GM21737 (cell line): ENCODE data around the gene CARD18.
"Not testable (repeated sequence)": the region's sequence is repeated elsewhere in the genome, so short reads cannot be mapped to it uniquely, and the experiment has no call there.

ENCODE experiments used
- ATAC-seq: cut with Tn5 transposase; IDR thresholded peaks from one replicate; pipeline ENCODE4 v1.9.1; 2021; ENCODE audit warnings: mild to moderate bottlenecking, moderate library complexity; ENCODE audit not compliant: unreplicated experiment

Gene CARD18

DNA sequence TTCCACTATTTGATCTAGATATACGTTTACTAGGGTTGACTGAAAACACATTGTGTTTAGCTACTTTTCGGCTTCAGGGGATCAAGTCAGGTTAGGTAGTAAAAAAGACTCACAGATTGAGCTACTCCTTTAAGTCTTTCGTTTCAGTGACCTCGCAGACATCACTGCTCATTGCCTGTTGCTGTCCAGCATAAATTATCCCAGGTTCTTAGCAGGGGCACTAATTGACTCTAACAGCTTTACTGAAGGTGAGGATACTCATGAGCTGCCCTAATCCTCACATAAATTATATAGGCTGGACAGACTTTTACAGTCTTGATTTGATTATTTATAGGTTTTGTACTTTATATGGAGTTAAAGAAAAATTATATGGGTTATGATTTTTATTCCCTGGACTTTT is 3.7 kb downstream of the CARD18 start:
- no peak for ATAC-seq

DNA sequence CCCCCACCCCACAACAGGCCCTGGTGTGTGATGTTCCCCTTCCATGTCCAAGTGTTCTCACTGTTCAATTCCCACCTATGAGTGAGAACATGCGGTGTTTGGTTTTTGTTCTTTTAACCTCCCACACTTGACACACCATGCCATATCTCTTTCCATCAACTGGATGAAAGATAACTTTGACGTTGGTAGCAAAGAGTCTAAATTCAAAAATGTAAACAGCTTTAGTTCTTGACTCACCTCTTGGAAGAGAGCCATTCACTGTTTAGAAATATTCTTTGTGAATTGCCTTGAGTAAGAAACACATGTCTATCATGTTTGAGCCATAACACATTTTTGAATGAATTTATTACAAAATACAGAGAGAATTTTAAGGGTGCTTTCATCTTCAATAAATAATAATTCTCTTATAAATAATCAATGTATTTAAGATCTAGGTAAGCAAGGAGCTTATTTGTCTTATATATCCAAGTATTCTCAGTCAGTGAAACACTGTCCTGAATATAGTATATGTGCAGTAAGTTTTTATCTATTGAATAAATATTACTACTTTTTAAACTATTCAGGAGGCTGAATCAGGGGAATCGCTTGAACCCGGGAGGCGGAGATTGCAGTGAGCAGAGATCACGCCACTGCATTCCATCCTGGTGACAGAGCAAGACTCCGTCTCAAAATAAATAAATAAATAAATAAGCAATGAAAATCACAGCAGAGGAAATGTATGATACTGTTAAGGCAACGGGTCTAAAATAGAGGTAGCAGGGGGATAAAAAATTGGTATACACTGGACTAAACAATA is 6.7 kb downstream of the CARD18 start:
- no peak for ATAC-seq

DNA sequence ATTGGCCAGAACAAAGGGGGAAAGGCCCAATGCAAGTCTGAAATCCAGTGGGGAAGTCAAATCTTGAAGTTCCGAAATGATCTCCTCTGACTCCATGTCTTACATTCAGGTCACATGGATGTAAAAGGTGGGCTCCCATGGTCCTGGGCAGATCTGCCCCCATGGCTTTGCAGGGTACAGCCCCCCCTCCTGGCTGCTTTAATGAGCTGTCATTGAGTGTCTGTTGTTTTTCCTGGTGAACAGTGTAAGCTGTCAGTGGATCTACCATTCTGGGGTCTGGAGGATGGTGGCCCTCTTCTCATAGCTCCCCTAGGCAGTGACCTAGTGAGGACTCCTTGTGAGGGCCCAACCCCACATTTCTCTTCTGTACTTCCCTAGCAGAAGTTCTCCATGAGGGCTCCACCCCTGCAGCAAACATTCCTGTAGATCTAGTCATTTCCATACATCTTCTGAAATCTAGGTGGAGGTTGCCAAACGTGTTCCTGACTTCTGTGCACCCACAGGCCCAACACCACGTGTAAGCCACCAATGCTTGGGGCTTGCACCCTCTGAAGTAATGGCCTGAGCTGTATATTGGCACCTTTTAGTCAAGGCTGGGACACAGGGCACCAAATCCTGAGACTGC is 9.3 kb downstream of the CARD18 start:
- ATAC-seq, result no peak

DNA sequence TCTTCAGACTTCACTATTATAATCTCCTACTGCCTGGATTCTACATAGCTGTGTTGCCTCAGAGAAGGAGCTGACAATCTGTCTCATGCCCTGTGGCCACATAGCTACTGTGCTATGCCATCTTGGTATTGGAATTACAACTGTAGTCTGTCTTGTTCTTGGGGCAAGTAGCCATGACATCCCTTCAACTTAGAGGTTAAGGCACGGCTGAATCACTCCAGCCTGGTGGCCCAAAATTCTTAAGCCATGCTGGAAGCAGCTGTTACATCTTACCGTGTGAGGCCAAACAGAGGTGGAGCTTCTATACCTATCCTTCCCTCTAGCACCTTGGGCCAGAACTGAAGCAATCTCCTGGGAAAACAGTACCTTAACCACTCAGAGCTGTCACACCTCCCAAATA is 14.8 kb downstream of the CARD18 start:
- no peak for ATAC-seq

DNA sequence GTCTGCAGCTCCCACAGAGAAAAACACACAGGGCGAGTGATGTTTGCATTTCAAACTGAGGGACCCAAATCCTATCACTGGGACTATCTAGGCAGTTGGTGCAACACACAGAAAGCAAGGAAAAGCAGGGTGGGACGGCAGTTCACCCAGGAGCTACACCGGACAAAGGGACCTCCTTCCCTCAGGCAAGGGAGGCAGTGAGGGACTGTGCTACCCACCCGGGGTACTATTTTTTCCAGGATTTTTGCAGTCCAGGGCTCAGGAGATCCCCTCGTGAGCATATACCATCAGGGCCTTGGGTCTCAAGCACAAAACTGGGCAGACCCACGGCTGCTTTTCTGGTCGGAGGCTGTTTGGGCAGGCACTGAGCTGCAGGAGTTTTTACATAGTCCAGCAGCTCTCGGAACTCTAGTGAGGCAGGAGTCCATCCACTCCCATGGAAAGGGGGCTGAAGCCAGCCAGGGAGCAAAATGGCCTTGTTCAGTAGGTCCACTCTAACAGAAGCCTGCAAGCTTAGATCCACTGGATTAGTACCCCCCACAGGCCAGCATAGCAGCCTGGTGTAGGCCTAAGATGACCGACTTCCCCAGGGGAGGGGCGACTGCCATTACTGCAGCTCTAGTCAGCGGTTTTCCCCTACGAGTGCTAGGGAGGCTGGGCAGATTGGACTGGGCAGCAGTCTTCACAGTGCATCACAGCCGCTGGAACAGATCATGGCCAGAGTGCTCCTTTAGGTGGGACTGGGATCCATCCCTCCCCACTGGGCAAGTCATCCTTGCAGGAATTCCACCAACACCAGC is 28.2 kb downstream of the CARD18 start:
- ATAC-seq, result no peak

DNA sequence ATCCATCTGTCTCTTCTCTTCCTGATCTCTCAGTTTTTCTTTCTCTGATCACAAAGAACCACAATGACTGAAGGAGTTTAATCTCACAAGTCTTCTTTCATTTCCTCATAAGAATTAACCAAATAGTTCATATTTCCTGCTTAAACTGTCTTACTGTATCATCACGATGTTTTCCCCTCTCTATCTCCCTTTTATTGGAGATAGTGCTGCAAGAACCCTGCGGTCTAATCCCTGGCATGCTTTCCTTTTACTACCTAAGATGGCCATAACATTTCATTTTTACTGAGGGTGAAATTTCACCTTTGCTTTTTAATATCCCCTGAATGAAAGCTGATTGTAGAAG is 28.9 kb downstream of the CARD18 start:
- ATAC-seq, result no peak

DNA sequence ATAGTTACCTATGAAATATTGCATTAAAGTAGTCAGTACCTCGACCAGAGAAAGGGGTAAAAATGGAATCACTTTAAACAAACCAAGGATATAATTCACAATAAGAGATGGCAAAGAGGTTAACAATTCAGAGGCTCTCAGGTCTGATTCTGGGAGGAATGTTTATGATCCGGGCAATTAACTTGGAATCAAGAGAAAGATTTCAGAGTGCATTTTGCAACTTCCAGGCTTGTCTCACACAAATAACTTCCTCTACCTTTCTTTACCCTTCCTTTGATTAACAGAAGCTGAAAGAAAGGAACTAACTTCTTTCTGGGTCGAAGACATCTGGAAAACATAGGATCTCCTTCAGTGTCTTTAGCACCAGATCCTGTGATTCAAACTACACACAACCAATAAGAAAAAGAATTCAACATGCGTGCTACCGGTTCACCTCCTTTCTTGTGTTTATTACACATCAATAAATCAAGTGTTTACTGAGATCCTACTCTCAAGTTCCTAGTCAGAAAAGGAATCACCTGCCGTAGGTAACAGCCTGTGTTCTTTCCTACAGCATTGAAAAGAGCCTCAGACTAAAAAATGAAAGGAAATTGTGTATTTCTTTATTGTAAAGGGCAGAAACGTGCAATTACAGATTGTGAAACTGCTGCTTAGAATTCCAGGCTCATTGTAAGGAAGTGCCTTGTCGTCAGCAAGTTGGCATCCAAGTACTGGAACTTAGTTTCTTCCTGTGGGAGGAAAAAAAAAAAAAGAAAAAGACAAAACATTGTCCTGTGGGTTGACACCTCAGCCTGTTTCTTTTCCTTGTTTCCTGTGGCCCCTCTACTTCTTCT is 29.5 kb downstream of the CARD18 start:
- ATAC-seq, result no peak

DNA sequence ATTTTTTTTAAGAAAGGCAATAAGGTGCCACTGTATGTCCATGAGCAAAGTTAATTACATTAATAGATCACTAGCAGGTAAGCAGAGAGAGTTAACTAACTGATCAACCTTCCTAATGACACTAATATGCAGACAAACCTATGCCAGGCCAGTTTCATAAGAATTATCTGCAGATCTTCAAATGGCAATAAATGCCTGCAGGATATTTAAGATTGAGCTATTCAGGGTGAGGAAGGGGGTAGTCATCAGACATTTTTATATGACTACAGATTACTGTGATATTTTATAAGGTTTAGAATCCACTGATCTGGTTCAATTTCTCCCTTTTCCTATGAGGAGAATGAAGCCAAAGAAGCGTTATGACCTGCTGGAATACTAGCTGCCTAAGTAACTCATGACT is 30.2 kb downstream of the CARD18 start:
- ATAC-seq, result no peak

DNA sequence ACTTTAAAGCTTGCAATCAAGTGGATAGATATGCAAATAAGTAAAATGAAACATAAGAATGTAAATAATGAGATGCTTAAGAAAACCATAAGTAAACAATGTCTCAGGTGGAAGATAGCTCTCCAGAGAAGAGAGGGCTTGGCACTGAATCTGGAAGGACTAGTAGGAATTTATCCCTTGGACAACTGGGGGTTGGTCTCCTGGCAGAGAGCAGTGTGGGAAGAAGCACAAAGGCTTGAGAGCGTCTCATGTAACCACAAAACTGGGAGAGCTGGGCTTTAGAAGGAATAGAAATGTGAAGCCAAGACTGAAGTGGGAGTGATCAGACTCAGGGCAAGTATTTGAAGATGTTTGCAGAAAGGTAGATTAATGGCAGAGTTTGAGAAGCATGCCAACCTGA is 31.3 kb downstream of the CARD18 start:
- ATAC-seq, result no peak

DNA sequence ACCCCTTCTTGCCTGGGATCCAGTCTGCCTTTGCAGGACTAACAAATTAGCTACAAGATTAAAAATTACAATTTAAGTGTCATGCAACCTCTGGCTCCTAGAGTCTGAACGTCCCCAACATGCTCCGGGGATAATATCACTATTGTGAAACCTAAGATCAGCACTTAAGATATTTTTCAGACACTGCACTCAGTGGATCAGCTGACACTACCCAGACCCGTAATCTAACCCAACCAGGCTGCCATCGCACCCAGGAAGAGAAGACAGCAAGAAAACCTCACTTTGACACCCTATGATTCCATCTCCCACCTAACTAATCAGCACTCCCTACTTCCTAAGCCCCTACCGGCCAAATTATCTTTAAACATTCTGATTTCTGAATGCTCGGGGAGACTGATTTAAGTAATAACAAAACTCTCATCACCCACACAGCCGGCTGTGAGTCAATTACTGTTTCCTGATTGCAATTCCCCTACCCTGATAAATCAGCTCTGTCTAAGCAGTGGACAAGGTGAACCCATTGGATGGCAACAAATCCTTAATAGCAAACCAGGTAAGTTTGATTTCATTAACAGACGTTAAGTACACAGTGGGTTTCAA is 32.2 kb downstream of the CARD18 start:
- not testable (repeated sequence) for ATAC-seq

DNA sequence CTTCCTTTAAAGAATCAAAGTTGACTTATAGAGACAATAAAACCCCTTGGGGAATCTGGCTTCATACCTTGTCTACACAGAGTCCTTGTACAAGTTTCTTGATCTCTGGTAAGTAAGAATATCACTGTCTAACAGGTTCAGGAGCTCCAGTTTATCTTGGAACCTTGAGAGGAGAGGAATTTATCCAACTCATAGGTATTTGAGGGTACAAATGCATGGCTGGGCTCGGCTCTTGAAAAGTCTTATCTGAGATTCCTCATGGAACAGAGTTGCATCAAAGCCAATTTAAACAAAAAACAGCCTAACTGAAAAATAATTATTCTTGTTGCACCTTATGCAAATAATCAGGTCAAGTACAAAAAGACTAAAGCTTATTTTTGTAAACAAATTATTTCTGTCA is 33.4 kb downstream of the CARD18 start:
- ATAC-seq, result no peak

DNA sequence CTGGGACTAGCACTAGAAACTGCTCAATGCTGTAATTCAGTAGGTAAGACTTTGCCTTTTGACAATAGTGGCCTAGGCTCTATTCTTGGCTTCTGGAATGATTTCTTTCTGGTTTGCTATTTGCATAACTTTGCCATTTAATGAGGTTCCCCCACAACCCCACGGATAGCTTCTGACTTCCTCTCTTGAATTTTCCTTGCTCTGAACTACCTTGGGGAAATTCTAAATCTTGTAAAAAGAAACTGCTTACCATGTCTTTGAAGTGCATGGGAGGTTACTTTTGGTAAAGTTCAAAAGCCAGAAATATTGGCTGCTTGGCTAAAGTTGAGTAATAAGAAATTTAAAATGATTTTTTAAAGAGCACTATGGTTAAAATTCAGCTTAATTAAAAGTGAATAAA is 35.3 kb downstream of the CARD18 start:
- no peak for ATAC-seq

DNA sequence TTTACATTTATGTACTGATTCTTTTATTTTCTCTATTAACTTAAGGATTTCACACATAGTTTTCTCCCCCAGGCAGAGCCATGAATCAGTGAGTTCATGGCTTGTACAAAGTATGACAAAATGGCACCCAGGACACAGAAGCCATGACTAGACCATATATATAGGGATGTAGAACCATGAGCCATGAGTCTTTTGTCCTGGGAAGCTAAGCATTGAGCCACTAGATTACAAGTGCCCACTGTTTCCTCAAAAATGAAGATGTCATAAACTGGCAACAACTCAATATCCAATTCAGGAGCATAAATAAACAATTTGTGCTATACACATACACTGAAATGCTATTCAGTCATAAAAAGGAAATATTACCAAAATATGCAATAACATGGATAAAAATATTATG is 36.2 kb downstream of the CARD18 start:
- no peak for ATAC-seq

DNA sequence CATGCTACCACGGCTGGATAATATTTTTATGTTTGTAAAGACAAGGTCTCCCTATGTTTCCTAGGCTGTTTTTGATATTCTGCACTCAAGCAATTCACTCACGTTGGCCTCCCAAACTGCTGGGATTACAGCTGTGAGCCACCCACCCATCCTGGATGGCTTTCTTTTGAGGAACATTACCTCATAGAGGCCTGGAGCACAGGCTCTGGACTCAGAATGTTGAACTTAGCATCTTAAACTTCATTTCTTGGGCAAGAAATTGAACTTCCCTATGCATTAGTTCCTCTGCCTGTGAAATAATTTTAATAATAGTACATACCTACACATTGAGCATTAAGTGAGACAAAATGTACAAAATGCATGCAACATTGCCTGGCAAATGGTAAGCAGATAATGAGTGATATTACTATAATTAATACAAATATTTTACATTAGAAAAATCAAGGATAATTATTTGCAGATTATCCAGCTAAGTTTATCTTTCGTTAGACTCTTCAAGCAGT is 37.4 kb downstream of the CARD18 start:
- ATAC-seq, result not testable (repeated sequence)

DNA sequence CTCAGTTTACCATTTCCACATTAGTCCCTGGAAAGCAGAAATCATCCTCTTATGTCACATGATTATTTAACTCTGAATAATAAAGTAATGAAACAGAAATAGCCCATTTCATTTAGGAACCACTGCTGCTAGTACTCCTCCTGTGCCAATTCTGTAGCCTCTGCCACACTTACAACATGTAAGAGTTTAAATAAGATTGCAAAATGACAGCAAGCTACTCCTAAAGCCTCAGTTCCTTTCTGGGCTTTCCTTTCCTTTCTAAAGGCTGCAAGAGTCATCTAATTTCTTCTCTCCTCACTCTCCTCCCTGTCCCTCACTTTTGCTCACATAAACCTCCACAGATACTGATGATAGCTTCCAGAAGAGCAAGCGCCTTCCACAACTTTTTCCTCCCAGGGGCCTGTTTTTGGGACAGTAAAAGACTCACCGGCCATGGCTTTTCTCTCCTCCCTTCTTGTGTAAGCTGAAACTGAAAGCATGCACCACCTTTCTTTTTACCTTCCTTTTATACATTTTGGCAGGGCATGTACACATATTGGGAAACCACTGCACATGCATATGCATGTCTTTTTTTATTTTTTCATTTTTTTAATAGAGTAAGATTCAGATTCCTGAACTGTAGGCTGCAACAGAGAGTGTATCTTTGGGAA is 38.5 kb downstream of the CARD18 start:
- ATAC-seq, result no peak

DNA sequence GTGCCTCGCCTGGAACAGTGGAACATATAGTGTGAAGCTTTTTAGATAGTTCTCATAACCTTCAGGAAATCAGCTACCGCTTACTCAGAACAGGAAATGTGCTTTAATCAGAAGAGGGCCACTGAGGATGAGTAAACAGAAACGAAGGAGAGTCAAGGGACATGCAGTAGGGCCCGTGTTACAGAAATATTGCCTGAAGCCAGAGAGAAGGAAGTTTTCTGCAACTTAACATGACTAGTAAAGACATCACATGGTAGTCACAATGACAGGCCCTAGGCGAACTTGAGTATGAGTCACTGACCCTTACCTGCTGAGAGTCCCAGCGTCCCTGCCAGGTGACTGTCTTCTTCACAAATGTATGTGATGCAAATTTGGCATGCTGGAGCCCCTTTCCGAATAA is 39.4 kb downstream of the CARD18 start:
- ATAC-seq, result no peak

DNA sequence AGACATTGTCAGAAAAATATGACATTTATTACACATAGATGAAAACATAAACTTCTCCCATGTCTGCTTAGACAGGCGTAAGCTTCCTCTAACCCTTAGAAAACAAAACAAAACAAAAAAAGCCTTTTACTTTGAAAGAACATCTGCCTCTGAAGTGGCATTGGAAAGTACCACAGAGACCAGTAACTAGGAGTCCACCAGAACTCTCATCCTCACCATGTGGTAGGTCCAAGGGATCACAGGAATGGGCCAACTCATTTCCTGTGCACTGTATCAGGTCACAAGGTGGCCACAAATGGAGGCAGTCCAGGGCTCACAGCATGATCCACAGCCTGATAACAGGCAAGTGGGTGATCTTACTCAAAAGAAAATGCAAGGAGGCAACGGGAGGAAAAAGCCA is 40.0 kb downstream of the CARD18 start:
- ATAC-seq, result not testable (repeated sequence)

DNA sequence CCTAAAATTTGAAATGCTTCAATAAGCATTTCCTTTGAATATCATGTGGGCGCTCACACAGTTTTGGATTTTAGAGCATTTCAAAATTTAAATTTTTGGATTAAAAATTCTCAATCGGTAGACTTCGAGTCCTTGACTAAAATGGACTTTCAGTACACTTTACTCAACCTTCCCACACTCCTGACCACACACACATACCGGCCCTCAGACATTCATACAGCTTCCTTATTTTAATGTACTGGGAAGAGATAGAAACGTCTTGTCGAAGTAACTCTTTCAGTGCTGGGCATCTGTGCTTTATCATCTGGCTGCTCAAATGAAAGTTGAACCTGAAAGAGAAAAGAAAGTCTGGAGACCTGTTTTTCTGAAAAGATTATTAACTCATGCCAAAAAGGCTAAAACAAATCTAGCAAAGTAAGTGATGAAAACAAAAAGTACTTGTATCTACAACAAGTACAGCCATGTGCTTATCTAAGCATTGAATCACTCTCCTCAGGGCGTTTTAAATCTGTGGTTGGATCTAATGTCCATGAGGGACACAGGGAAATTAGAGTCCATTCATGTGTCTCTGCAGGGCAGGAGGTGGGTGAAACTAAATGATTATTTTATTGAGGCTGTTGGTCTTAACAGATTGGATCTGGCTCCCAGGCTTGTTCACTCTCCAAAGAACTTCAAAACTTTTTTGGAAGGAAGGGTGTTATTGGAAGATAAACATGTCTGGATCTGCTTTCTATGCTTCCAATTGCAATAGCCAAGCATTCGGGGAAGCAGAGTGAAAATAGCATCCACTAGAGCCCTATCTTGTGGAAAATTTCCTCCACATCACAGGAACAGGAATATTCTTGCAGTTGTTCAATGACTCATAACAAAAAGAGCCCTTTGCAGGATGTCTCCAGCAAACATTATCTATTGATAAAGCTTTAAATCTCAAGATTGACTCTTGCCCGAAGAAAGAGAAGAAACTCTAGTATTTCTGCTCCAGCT is 47.0 kb downstream of the CARD18 start:
- ATAC-seq, result no peak
